ACC112 (cell line): ENCODE measurements around the gene NAB1.
"Not testable (repeated sequence)": the region's sequence is repeated elsewhere in the genome, so short reads cannot be mapped to it uniquely, and the experiment has no call there.

Experiments
- H2AFZ ChIP-seq: fragments of 200-600 bp; sonication (generic); one replicate; pipeline ENCODE4 v1.6.0; 2017; ENCODE audit warnings: antibody characterized with exemption, low read length; ENCODE audit not compliant: unreplicated experiment
- H3K27ac ChIP-seq: fragments of 200-600 bp; sonication (generic); 2 replicates; pipeline ENCODE4 v1.5.1; 2014; ENCODE audit warnings: low read depth, mild to moderate bottlenecking, antibody characterized with exemption, low read length, moderate library complexity
- H3K27me3 ChIP-seq: fragments of 200-600 bp; sonication (generic); 2 replicates; pipeline ENCODE4 v1.6.1; 2014; ENCODE audit warnings: mild to moderate bottlenecking, antibody characterized with exemption, low read length, moderate library complexity, mixed read lengths; ENCODE audit not compliant: insufficient read depth
- H3K36me3 ChIP-seq: fragments of 200-600 bp; sonication (generic); 2 replicates; pipeline ENCODE4 v1.6.1; 2016; ENCODE audit warnings: mild to moderate bottlenecking, antibody characterized with exemption, low read length, moderate library complexity, mixed read lengths; ENCODE audit not compliant: insufficient read depth
- H3K4me1 ChIP-seq: fragments of 200-600 bp; sonication (generic); one replicate; pipeline ENCODE4 v1.6.1; 2016; ENCODE audit warnings: low read length, mixed read lengths; ENCODE audit not compliant: insufficient read depth, unreplicated experiment, control insufficient read depth
- H3K4me3 ChIP-seq: fragments of 200-600 bp; sonication (generic); 2 replicates; pipeline ENCODE4 v1.5.1; 2014; ENCODE audit warnings: mild to moderate bottlenecking, low read depth, low read length
- H3K79me2 ChIP-seq: fragments of 200-600 bp; sonication (generic); one replicate; pipeline ENCODE4 v1.6.0; 2016; ENCODE audit warnings: low read length; ENCODE audit not compliant: control insufficient read depth, unreplicated experiment, insufficient read depth

NAB1 gene

DNA sequence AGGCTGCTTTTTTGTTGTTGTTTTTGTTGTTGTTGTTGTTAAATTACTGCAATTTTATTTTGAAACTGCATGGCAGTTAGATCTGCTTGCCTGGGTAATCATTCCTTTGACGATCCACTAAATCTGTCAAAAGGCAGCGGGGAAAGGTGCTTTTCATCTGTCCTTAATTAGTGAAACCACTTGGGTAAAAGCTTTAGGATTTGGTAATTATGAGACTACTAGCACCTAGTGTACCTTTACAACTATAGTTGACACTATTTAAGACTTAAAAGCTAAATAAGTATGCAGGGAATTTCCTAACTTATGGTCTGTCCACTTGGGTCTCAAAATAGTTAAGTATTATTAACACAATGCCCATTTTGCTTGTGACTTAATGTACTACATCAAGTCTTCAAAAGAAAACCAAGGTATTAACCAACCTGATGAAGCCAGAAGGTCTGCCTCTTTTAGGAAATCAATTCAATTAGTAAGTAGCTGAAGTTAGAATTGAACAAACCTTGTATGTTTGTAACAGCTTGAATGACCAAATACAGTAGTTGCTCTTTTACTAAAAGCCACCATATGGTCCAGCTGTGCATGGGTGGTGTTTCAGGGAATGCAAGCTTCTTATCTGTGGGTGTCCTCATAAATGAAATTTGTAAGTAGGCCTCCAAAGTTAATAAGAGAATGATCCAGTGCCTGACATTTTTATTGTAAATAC lies 44.8 kb downstream of the NAB1 start:
- Histone ChIP-seq H3K27ac (no peak overlapping the region), H3K4me1 (no peaks in the 10 kb centered on the region), H3K79me2 (no peaks in the 10 kb centered on the region), H2AFZ (no peak overlapping the region), H3K4me3 (no peak overlapping the region), H3K36me3 (peaks cover 8% of the 10 kb centered on the region; the same call in 1 of the 2 replicates), H3K27me3 (no peaks in the 10 kb centered on the region)

- no peak overlapping the region for H3K4me3 ChIP-seq
- H3K4me1 ChIP-seq, result no peaks in the 10 kb centered on the region
- H3K36me3 ChIP-seq, result peaks cover 6% of the 10 kb centered on the region; the same call in 1 of the 2 replicates
- no peak overlapping the region for H2AFZ ChIP-seq
- H3K27ac ChIP-seq, result no peak overlapping the region
- H3K27me3 ChIP-seq, result no peaks in the 10 kb centered on the region
- no peaks in the 10 kb centered on the region for H3K79me2 ChIP-seq
Observed at GRCh38 chr2:190694479-190694878, 45.6 kb downstream of the NAB1 start.

DNA sequence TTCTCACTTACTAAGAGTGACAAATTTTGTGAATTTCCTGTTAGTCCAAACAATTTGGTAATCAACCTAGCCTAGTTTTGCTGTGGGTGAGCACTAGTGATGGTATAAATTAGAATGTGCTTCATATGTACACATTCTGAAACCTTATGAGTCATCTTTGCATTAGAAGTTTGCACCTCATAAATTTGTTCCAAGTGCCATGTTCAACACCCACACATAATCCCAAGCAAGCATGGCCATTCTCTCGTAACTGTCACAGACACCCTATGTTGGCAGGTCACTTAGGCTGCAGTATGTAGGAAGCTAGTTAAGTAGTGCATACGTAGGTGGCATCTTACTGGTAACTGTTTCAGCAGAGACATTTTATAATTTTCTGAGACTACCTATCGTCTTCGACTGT lies 46.9 kb downstream of the NAB1 start:
- Histone ChIP-seq H3K27ac (no peak overlapping the region), H3K4me3 (no peak overlapping the region), H3K4me1 (no peaks in the 10 kb centered on the region), H3K27me3 (no peaks in the 10 kb centered on the region), H3K79me2 (no peaks in the 10 kb centered on the region), H3K36me3 (0 out of 2 replicates have a peak, but pooled peaks cover 5% of the 10 kb centered on the region), H2AFZ (no peak overlapping the region)

DNA sequence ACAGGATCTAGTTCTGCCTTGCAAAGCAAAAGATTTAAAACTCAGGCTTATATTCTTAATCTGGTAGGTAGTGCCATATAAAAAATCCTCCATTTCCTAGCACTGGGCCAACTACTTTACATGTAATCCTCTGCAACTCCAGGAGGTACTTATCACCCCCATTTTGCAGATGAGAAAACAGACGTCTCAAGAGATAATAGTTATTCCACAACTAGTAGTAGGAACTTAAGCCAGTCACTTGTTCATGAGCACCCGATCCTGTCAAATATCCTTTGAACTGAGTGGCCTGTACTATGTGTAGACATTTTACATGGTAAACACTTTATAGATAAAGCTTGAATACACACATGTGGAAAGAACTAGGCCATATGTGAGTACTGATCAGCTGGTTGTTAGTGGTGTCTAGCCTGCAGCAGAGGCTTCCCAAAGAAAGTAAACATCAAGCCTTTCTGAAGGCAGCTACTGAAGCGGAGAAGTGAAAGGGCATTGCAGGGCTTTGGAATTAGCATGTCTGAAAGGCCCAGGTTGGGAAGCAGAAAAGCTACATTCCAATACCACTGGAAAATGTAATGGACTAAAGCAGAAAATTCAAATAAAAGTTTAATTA lies 48.0 kb downstream of the NAB1 start:
- Histone ChIP-seq H3K27me3 (no peaks in the 10 kb centered on the region), H3K36me3 (0 out of 2 replicates have a peak, but pooled peaks cover 5% of the 10 kb centered on the region), H3K4me3 (no peak overlapping the region), H2AFZ (no peak overlapping the region), H3K79me2 (no peaks in the 10 kb centered on the region), H3K27ac (no peak overlapping the region), H3K4me1 (no peaks in the 10 kb centered on the region)

- Histone ChIP-seq H3K36me3 (0 out of 2 replicates have a peak, but pooled peaks cover 5% of the 10 kb centered on the region), H3K27ac (no peak overlapping the region), H2AFZ (no peak overlapping the region), H3K79me2 (no peaks in the 10 kb centered on the region), H3K27me3 (peaks cover under 1% of the 10 kb centered on the region; the same call in 1 of the 2 replicates), H3K4me1 (no peaks in the 10 kb centered on the region), H3K4me3 (no peak overlapping the region)
Observed at GRCh38 chr2:190697421-190697820, 48.5 kb downstream of the NAB1 start.

DNA sequence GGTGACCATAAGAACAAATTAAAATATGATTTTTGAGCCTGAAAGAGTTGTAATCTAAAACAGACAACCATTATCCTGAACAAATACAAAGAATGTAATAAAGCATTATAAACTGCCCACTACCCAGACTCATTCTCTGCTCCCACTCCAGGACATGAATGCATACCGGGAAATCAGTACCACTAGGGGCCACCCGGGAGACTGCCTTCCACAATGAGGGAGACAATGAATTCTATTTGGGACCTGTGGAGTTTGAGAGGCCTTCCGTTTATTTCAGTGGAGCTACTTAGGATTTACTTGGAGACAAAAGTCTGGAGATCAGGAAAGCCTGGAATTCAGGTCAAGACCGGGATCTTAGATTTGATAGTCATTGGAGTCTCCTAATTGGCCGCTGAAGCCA lies 50.0 kb downstream of the NAB1 start:
- Histone ChIP-seq H3K36me3 (no peaks in the 10 kb centered on the region), H3K27me3 (peaks cover 12% of the 10 kb centered on the region; the same call in 1 of the 2 replicates), H3K4me3 (no peak overlapping the region), H3K79me2 (no peaks in the 10 kb centered on the region), H2AFZ (no peak overlapping the region), H3K27ac (no peak overlapping the region), H3K4me1 (no peaks in the 10 kb centered on the region)

DNA sequence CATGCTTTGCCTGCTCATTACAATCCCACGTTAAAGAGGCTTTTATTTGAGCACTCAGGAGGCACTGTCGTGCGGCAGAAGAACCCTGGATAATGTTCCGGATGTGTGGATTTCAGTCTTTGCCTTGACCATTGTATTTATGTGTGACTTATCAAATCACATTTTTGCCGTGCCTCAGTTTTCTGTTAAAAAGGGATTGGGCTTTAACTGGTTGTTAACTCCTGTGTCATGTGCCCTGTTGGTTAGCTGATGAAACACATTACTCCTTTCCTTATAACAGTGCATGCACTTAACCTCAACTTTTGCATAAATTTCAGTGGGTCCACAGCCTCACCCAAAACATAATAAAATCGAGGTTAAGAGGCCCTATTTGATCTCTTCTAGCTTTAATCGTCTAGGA lies 52.7 kb downstream of the NAB1 start:
- Histone ChIP-seq H2AFZ (no peak overlapping the region), H3K36me3 (no peaks in the 10 kb centered on the region), H3K4me3 (no peak overlapping the region)

DNA sequence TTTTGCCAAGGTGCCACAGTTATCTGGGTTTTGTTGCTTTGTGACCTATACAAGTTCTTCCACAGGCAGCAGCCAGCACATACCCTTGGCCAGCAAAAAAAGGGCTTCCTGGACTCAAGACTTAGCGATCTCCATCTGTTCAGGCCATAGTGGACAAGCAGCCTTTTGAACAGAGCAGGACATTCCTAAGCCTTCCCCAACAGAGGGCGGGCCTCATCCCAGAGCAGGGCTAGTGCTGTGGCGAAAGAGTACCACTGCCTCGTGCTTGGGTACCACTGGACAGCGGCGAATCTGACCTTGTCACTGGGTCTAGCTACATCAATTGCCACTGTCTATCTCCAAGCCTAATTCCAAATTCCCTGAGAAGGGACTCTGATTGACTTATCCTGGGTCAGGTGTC lies 56.4 kb downstream of the NAB1 start:
- Histone ChIP-seq H3K36me3 (no peaks in the 10 kb centered on the region), H3K4me3 (no peak overlapping the region), H3K27me3 (peaks cover 15% of the 10 kb centered on the region; the same call in 1 of the 2 replicates), H3K4me1 (peaks cover 7% of the 10 kb centered on the region), H3K27ac (no peak overlapping the region), H3K79me2 (no peaks in the 10 kb centered on the region), H2AFZ (no peak overlapping the region)

More for the DNA sequence above, 52.7 kb downstream of the NAB1 start:
- Histone ChIP-seq H3K27ac (no peak overlapping the region), H3K79me2 (no peaks in the 10 kb centered on the region), H3K27me3 (peaks cover 15% of the 10 kb centered on the region; the same call in 1 of the 2 replicates), H3K4me1 (no peaks in the 10 kb centered on the region)

DNA sequence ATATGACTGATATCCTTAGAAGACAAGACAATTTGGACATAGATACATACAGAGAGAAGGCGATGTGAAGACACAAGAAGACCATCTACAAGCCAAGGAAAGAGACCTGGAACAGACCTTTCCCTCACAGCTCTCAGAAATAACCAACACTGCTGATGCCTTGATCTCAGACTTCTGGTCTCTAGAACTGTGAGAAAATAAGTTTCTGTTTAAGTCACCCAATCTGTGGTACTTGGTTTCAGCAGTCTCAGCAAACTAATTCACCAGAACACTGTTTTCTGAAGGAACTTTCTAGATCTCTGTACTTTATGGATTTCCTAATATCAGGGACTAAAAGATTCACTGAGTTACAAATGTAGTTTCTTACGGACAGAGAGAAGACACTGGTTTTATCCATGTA lies 58.8 kb downstream of the NAB1 start:
- Histone ChIP-seq H3K27me3 (peaks cover 11% of the 10 kb centered on the region; the same call in 1 of the 2 replicates), H2AFZ (no peak overlapping the region), H3K79me2 (no peaks in the 10 kb centered on the region), H3K36me3 (no peaks in the 10 kb centered on the region), H3K27ac (no peak overlapping the region), H3K4me1 (peaks cover 7% of the 10 kb centered on the region), H3K4me3 (no peak overlapping the region)

- not testable (repeated sequence) for H3K27ac ChIP-seq, H3K4me3 ChIP-seq, H3K79me2 ChIP-seq, H3K27me3 ChIP-seq, H3K4me1 ChIP-seq, H2AFZ ChIP-seq, H3K36me3 ChIP-seq
Observed at GRCh38 chr2:190708650-190709049, 59.8 kb downstream of the NAB1 start.

GRCh38 chr2:190711069-190711468 lies 62.2 kb downstream of the NAB1 start:
- Histone ChIP-seq H2AFZ (no peak overlapping the region), H3K4me1 (peaks cover 7% of the 10 kb centered on the region), H3K79me2 (no peaks in the 10 kb centered on the region), H3K27ac (no peak overlapping the region), H3K4me3 (no peak overlapping the region), H3K36me3 (no peaks in the 10 kb centered on the region), H3K27me3 (0 out of 2 replicates have a peak, but pooled peaks cover 3% of the 10 kb centered on the region)
